K562 (cell line): ENCODE results near the gene PXN. TPM values are rescaled to one million over a fixed set of nuclear protein-coding genes. Genes with fewer than 3 reads are reported as not detected.

Source experiments
- ATF1 ChIP-seq, 2 experiments: fragments of 450-650 bp in 1 of 2; IDR thresholded peaks; 2 replicates each; pipeline ENCODE4 v1.6.1; 2016; ENCODE audit warnings: missing compliant biosample characterization in 1 of 2, missing genetic modification characterization in 1 of 2
- FIP1L1 ChIP-seq: fragments of 200-400 bp; formaldehyde crosslinking; IDR thresholded peaks from 2 replicates; pipeline ENCODE4 v1.6.1; 2018; ENCODE audit warnings: mild to moderate bottlenecking, low read depth, low read length; ENCODE audit not compliant: poor library complexity, severe bottlenecking
- HDAC1 ChIP-seq, 2 experiments: fragments of 450-650 bp; IDR thresholded peaks; 2 replicates each; pipeline ENCODE4 v1.6.1; 2016 to 2017; ENCODE audit warnings: inconsistent platforms in 1 of 2, mild to moderate bottlenecking in 1 of 2, moderate library complexity in 1 of 2
- HIVEP1 ChIP-seq: fragments of 250-450 bp; sonication (Bioruptor Pico); IDR thresholded peaks from 2 replicates; pipeline ENCODE4 v1.4.0; 2020; ENCODE audit warnings: mild to moderate bottlenecking
- HOMEZ ChIP-seq: fragments of 250-450 bp; sonication (Bioruptor Pico); IDR thresholded peaks from 2 replicates; pipeline ENCODE4 v1.4.0; 2020; ENCODE audit warnings: mild to moderate bottlenecking, moderate library complexity
- NUFIP1 ChIP-seq: fragments of 450-650 bp; IDR thresholded peaks from 2 replicates; pipeline ENCODE4 v1.6.1; 2018; ENCODE audit not compliant: partially characterized antibody
- RFX5 ChIP-seq: IDR thresholded peaks from 2 replicates; pipeline ENCODE4 v1.6.1; 2011; ENCODE audit warnings: low read depth, mild to moderate bottlenecking, improper control_type of control experiment, low read length
- STAT6 ChIP-seq: sonication (generic); formaldehyde crosslinking; IDR thresholded peaks from 2 replicates; pipeline ENCODE4 v1.8.1; 2023; ENCODE audit warnings: mild to moderate bottlenecking, missing genetic modification reagents
- ZBTB26 ChIP-seq: fragments of 450-650 bp; formaldehyde crosslinking; IDR thresholded peaks from 2 replicates; pipeline ENCODE4 v1.4.0; 2022; ENCODE audit warnings: missing genetic modification characterization
- ZFP30 ChIP-seq: fragments of 250-450 bp; sonication (Bioruptor Pico); IDR thresholded peaks from 2 replicates; pipeline ENCODE4 v1.8.0; 2022; ENCODE audit warnings: moderate library complexity, mild to moderate bottlenecking, inconsistent platforms, borderline replicate concordance
- ZMIZ1 ChIP-seq, 2 experiments: fragments of 150-350 bp in 1 of 2; IDR thresholded peaks; 2 replicates each; pipeline ENCODE4 v1.6.1; 2012 to 2016; ENCODE audit warnings: low read depth in 2 of 2, low read length in 2 of 2, mild to moderate bottlenecking in 1 of 2, moderate library complexity in 1 of 2
- ZNF121 ChIP-seq: sonication (generic); formaldehyde crosslinking; conservative IDR thresholded peaks from 2 replicates; pipeline ENCODE4 v1.8.0; 2022; ENCODE audit warnings: missing genetic modification reagents
- ZNF217 ChIP-seq: sonication (generic); formaldehyde crosslinking; IDR thresholded peaks from 2 replicates; pipeline ENCODE4 v1.8.0; 2022; ENCODE audit warnings: mild to moderate bottlenecking, missing genetic modification reagents
- ZNF398 ChIP-seq: fragments of 250-450 bp; sonication (Bioruptor Pico); IDR thresholded peaks from 2 replicates; pipeline ENCODE4 v1.8.0; 2021; ENCODE audit warnings: moderate library complexity, mild to moderate bottlenecking, inconsistent platforms
- ZNF445 ChIP-seq: fragments of 250-450 bp; sonication (Bioruptor Pico); IDR thresholded peaks from 2 replicates; pipeline ENCODE4 v1.4.0; 2020; ENCODE audit warnings: low read depth, mild to moderate bottlenecking, moderate library complexity
- polyA plus RNA-seq, 8 experiments: library from polyadenylated mRNA; depleted of rRNA in 4 of 8; stranded (reverse) in 5 of 8; unstranded in 3 of 8; fragments of >200 nt; fragmentation: Nextera tagmentation in 2 of 8; fragmentation: Illumina TruSeq in 1 of 8; extraction: Ambion mirVana in 2 of 8; extraction: Trizol in 1 of 8; gene quantifications; 2 replicates each; pipeline versions ENCODE4 v1.2.1 to v1.2.3, GENCODE V29; 2011 to 2014; ENCODE audit warnings: inconsistent platforms in 1 of 8, missing spikeins in 1 of 8
- total RNA-seq, 7 experiments: library from RNA; depleted of rRNA in 6 of 7; stranded (reverse); fragments of >200 nt in 6 of 7; fragmentation: Illumina TruSeq in 2 of 7; extraction: Trizol in 2 of 7; gene quantifications; 2 replicates each; pipeline versions ENCODE4 v1.2.1 to v1.2.3, GENCODE V29; 2011 to 2021; ENCODE audit warnings: low replicate concordance in 1 of 7

The PXN gene
- total and polyA plus RNA-seq, 9 of the 15 experiments (the other 6 are each of a cell fraction or from before 2014, with no cell fraction given), result 4.0 to 74.1 (median 18.6) TPM

- TF ChIP-seq ZMIZ1 (IDR thresholded peaks at IDR 0.05; ENCODE audit: low read depth in 2 of 2, low read length in 2 of 2) (no peak), STAT6 (CRISPR knock-in tag) (no peak), ZNF398 (CRISPR knock-in tag) (no peak), HIVEP1 (CRISPR knock-in tag) (no peak), RFX5 (no peak), NUFIP1 (no peak), HOMEZ (CRISPR knock-in tag) (no peak), ZNF445 (CRISPR knock-in tag) (no peak), ATF1 (CRISPR knock-in tag; IDR thresholded peaks at IDR 0.05) (no peak), ATF1 (tag; IDR thresholded peaks at IDR 0.05) (peak; percentile 41; the same call in 1 of the 2 replicates), ZBTB26 (no peak), ZNF217 (CRISPR knock-in tag) (no peak), ZFP30 (CRISPR knock-in tag) (no peak), HDAC1 (IDR thresholded peaks at IDR 0.05) (no peak), FIP1L1 (no peak), ZNF121 (CRISPR knock-in tag) (no peak)
These were observed at the start of gene PXN (continued) for GRCh38 chr12:120265473-120266179.
